B cell (primary cell): ENCODE measurements around the gene SULT1A2. TPM values are rescaled to one million over a fixed set of nuclear protein-coding genes. Genes with fewer than 3 reads are reported as not detected.
"Not testable (repeated sequence)": the region's sequence is repeated elsewhere in the genome, so short reads cannot be mapped to it uniquely, and the experiment has no call there.

Experiments used
- ATAC-seq: fragments of 200-7000 bp; cut with Tn5 transposase; one replicate; pipeline ENCODE4 v1.10.0; 2021; ENCODE audit warnings: low read depth, mild to moderate bottlenecking, moderate number of reproducible peaks, moderate library complexity
- CTCF ChIA-PET: fragments of 350-600 bp; sonication (Branson Sonifier 250); formaldehyde crosslinking; loops from one replicate; lab custom pipeline; 2021; ENCODE audit warnings: antibody characterized with exemption, inconsistent platforms; lab: Charles Lee
- POLR2A ChIA-PET: fragments of 350-600 bp; sonication (Branson Sonifier 250); formaldehyde crosslinking; loops from one replicate; lab custom pipeline; 2021; ENCODE audit warnings: antibody characterized with exemption; lab: Charles Lee
- DNase-seq: peaks from one replicate; pipeline ENCODE4 v3.0.0; 2013
- H2AFZ ChIP-seq: 2 replicates; pipeline ENCODE4 v1.6.1; 2012; ENCODE audit warnings: mild to moderate bottlenecking, low read depth, low read length; ENCODE audit not compliant: insufficient read depth, poor library complexity, severe bottlenecking
- H3K27ac ChIP-seq, 2 donors: 1 replicate in 1 of 2; 2 replicates in 1 of 2; pipeline ENCODE4 v1.5.1; 2012 to 2013; ENCODE audit warnings: low read length in 2 of 2, mild to moderate bottlenecking in 2 of 2, moderate library complexity in 1 of 2
- H3K27me3 ChIP-seq, 4 experiments: fragments of 200-600 bp in 1 of 4; sonication (generic) in 1 of 4; replicated peaks in 1 of 4; 1 replicate in 2 of 4; 2 replicates in 2 of 4; pipeline versions ENCODE4 v1.6.1 to v1.7.0; 2013 to 2016; ENCODE audit warnings: low read length in 3 of 4, mild to moderate bottlenecking in 2 of 4, mixed read lengths in 1 of 4, moderate library complexity in 1 of 4; ENCODE audit not compliant: insufficient read depth in 4 of 4, control insufficient read depth in 3 of 4; ENCODE audit errors: control extremely low read depth in 1 of 4
- H3K36me3 ChIP-seq, 2 experiments: replicated peaks in 1 of 2; 1 replicate in 1 of 2; 2 replicates in 1 of 2; pipeline versions ENCODE4 v1.6.1 to v1.7.1; 2013; ENCODE audit warnings: low read length in 1 of 2; ENCODE audit not compliant: insufficient read depth in 2 of 2, control insufficient read depth in 1 of 2; ENCODE audit errors: control extremely low read depth in 1 of 2, extremely low read depth in 1 of 2
- H3K4me1 ChIP-seq, 2 donors: fragments of 200-600 bp in 1 of 2; sonication (generic) in 1 of 2; 1 replicate in 1 of 2; 2 replicates in 1 of 2; pipeline versions ENCODE4 v1.5.1 to v1.6.1; 2013 to 2017; ENCODE audit warnings: low read length in 2 of 2; ENCODE audit not compliant: control insufficient read depth in 2 of 2, insufficient read depth in 2 of 2
- H3K4me2 ChIP-seq: replicated peaks from 2 replicates; pipeline ENCODE3; 2012; ENCODE audit warnings: mild to moderate bottlenecking, low read depth, low read length; ENCODE audit not compliant: poor library complexity, severe bottlenecking
- H3K4me3 ChIP-seq, 5 experiments: fragments of 200-600 bp in 1 of 5; sonication (generic) in 1 of 5; 1 replicate in 3 of 5; 2 replicates in 2 of 5; pipeline versions ENCODE4 v1.5.1 to v1.7.0; 2011 to 2016; ENCODE audit warnings: low read length in 4 of 5, mild to moderate bottlenecking in 4 of 5, low read depth in 2 of 5, control low read depth in 1 of 5, moderate library complexity in 1 of 5; ENCODE audit not compliant: insufficient read depth in 1 of 5; ENCODE audit errors: control extremely low read depth in 1 of 5, extremely low read depth in 1 of 5
- H3K79me2 ChIP-seq: fragments of 200-600 bp; sonication (generic); one replicate; pipeline ENCODE4 v1.6.0; 2016; ENCODE audit warnings: low read length; ENCODE audit not compliant: control insufficient read depth, insufficient read depth
- H3K9ac ChIP-seq: fragments of 200-600 bp; sonication (generic); 2 replicates; pipeline ENCODE4 v1.6.1; 2017; ENCODE audit warnings: mild to moderate bottlenecking, low read length, moderate library complexity
- H3K9me3 ChIP-seq, 3 donors: one replicate each; pipeline versions ENCODE4 v1.6.1 to v1.7.1; 2013; ENCODE audit warnings: low read length in 2 of 3; ENCODE audit not compliant: control insufficient read depth in 2 of 3, insufficient read depth in 1 of 3; ENCODE audit errors: control extremely low read depth in 1 of 3
- H4K20me1 ChIP-seq: 2 replicates; pipeline ENCODE4 v1.6.0; 2012; ENCODE audit warnings: mild to moderate bottlenecking, low read length; ENCODE audit not compliant: insufficient read depth, control insufficient read depth, poor library complexity, severe bottlenecking
- H3K27ac Mint-ChIP-seq: one replicate; pipeline ENCODE4 v1.8.0; 2021; ENCODE audit warnings: mixed read lengths
- H3K27me3 Mint-ChIP-seq: one replicate; pipeline ENCODE4 v1.8.0; 2021; ENCODE audit warnings: mixed read lengths
- H3K4me1 Mint-ChIP-seq: one replicate; pipeline ENCODE4 v1.8.0; 2021; ENCODE audit warnings: mixed read lengths
- H3K4me3 Mint-ChIP-seq: one replicate; pipeline ENCODE4 v1.8.0; 2021; ENCODE audit warnings: mixed read lengths
- H3K9me3 Mint-ChIP-seq: one replicate; pipeline ENCODE4 v1.8.0; 2022; ENCODE audit warnings: mixed read lengths; ENCODE audit not compliant: insufficient read depth
- CTCF ChIP-seq: fragments of 200-600 bp; IDR thresholded peaks from one replicate; pipeline ENCODE4 v1.8.0; 2022; ENCODE audit warnings: antibody characterized with exemption, mild to moderate bottlenecking
- EZH2 ChIP-seq: IDR thresholded peaks from 2 replicates; pipeline ENCODE4 v1.6.1; 2012; ENCODE audit warnings: borderline replicate concordance, low read depth, mild to moderate bottlenecking, moderate library complexity, low read length; ENCODE audit not compliant: insufficient read depth, poor library complexity, severe bottlenecking
- WGBS: methylation state at CpG from one replicate; pipeline ENCODE4 v1.1.5; 2013; ENCODE audit warnings: missing lambda C conversion rate; ENCODE audit not compliant: insufficient coverage; 5-methylcytosine and 5-hydroxymethylcytosine counted together
- intact Hi-C: fragments of 100-400 bp; cut with micrococcal nuclease; formaldehyde crosslinking; loops from one replicate; pipeline ENCODE4 v1.10.0; 2022
- polyA plus RNA-seq: library from polyadenylated mRNA; depleted of rRNA; stranded (reverse); fragments of >200 nt; gene quantifications from 2 replicates; pipeline ENCODE4 v1.2.3, GENCODE V29; 2012
- total RNA-seq, 2 donors: library from RNA; stranded (reverse); fragments of 120-200 nt in 1 of 2; gene quantifications; 1 replicate in 1 of 2; 2 replicates in 1 of 2; pipeline versions ENCODE4 v1.2.3 to v1.2.4, GENCODE V29; 2013 to 2022

SULT1A2 gene
- total and polyA plus RNA-seq, 2 donors (not counting 1 experiment from before 2014, with no cell fraction given): 0.32 TPM; not detected in 1

GRCh38 chr16:28546626-28547025 is 50.2 kb downstream of the SULT1A2 start:
- POLR2A ChIA-PET: no interaction called here
- no peak overlapping the region for H3K27ac Mint-ChIP-seq
- CTCF ChIA-PET: interaction anchor here (0.6 kb wide), 1 partner anchor 31 kb away, joined by 3 read pairs; no protein-coding TSS in a partner anchor
- Histone ChIP-seq H3K27me3 (peaks cover 0 to 3% (median 0%) of the 10 kb centered on the region in 4 experiments), H3K27ac (no peak overlapping the region), H3K4me2 (no peak overlapping the region), H3K9ac (no peak overlapping the region), H4K20me1 (no peaks in the 10 kb centered on the region), H3K4me1 (peaks cover 0 to 8% of the 10 kb centered on the region in 2 donors), H3K9me3 (no peaks in the 10 kb centered on the region), H3K36me3 (no peaks in the 10 kb centered on the region), H2AFZ (no peak overlapping the region), H3K79me2 (no peaks in the 10 kb centered on the region), H3K4me3 (no peak overlapping the region)
- WGBS: 89% methylated on average over 4 of the region's 7 CpGs
- no peaks in the 10 kb centered on the region for H3K9me3 Mint-ChIP-seq
- DNase-seq: no peak
- peaks cover 9% of the 10 kb centered on the region for H3K4me1 Mint-ChIP-seq
- H3K4me3 Mint-ChIP-seq: no peak overlapping the region
- intact Hi-C loops: no loop called here
- peaks cover 22% of the 10 kb centered on the region for H3K27me3 Mint-ChIP-seq
- ATAC-seq: no peak
- no peak for TF ChIP-seq EZH2
- no peak for TF ChIP-seq CTCF

- H3K27me3 ChIP-seq, ATAC-seq, H3K4me3 ChIP-seq, H3K4me2 ChIP-seq, H3K27ac ChIP-seq, H3K4me1 ChIP-seq, H4K20me1 ChIP-seq, H2AFZ ChIP-seq, H3K27ac Mint-ChIP-seq, H3K9me3 ChIP-seq, H3K36me3 ChIP-seq, DNase-seq, POLR2A ChIA-PET, intact Hi-C loops, CTCF ChIA-PET, H3K9me3 Mint-ChIP-seq, H3K9ac ChIP-seq, H3K79me2 ChIP-seq, H3K4me3 Mint-ChIP-seq, H3K4me1 Mint-ChIP-seq: not testable (repeated sequence)
- 87% methylated on average over 6 of the region's 7 CpGs for WGBS
- peaks cover 25% of the 10 kb centered on the region for H3K27me3 Mint-ChIP-seq
Observed at GRCh38 chr16:28545964-28546363, 50.9 kb downstream of the SULT1A2 start.
